Hepatocyte (in vitro differentiated cells): ENCODE measurements around the gene TMEM204. TPM values are rescaled to one million over a fixed set of nuclear protein-coding genes. Genes with fewer than 3 reads are reported as not detected.

Experiments
- DNase-seq: peaks from one replicate; pipeline ENCODE4 v3.0.0-alpha.2; 2016; ENCODE audit warnings: low spot score
- H2AFZ ChIP-seq: fragments of 200-600 bp; sonication (generic); 2 replicates; pipeline ENCODE4 v1.6.0; 2016; ENCODE audit warnings: antibody characterized with exemption, mild to moderate bottlenecking
- H3K27ac ChIP-seq: fragments of 200-600 bp; sonication (generic); 2 replicates; pipeline ENCODE4 v1.5.1; 2016; ENCODE audit warnings: mild to moderate bottlenecking
- H3K27me3 ChIP-seq: fragments of 200-600 bp; sonication (generic); 2 replicates; pipeline ENCODE4 v1.6.1; 2016
- H3K36me3 ChIP-seq: fragments of 200-600 bp; sonication (generic); replicated peaks from 2 replicates; pipeline ENCODE4 v1.5.1; 2016; ENCODE audit warnings: low read depth; ENCODE audit not compliant: insufficient read depth
- H3K4me1 ChIP-seq: fragments of 200-600 bp; sonication (generic); 2 replicates; pipeline ENCODE4 v1.5.1; 2016; ENCODE audit warnings: mild to moderate bottlenecking, moderate library complexity; ENCODE audit not compliant: insufficient read depth
- H3K4me2 ChIP-seq: fragments of 200-600 bp; sonication (generic); 2 replicates; pipeline ENCODE4 v1.6.0; 2016
- H3K4me3 ChIP-seq: fragments of 200-600 bp; sonication (generic); 2 replicates; pipeline ENCODE4 v1.5.1; 2016; ENCODE audit warnings: mild to moderate bottlenecking
- H3K79me2 ChIP-seq: fragments of 200-600 bp; sonication (generic); 2 replicates; pipeline ENCODE4 v1.6.0; 2017; ENCODE audit warnings: mild to moderate bottlenecking
- H3K9me2 ChIP-seq: fragments of 200-600 bp; sonication (generic); replicated peaks from 2 replicates; pipeline ENCODE4 v1.6.0; 2017; ENCODE audit warnings: mild to moderate bottlenecking; ENCODE audit not compliant: insufficient read depth
- H3K9me3 ChIP-seq: fragments of 200-600 bp; sonication (generic); 2 replicates; pipeline ENCODE4 v1.5.1; 2016; ENCODE audit warnings: low read depth, mild to moderate bottlenecking
- H4K20me1 ChIP-seq: fragments of 200-600 bp; sonication (generic); 2 replicates; pipeline ENCODE4 v1.6.0; 2016; ENCODE audit warnings: mild to moderate bottlenecking; ENCODE audit not compliant: insufficient read depth, poor library complexity, severe bottlenecking
- EZH2 ChIP-seq: fragments of 200-600 bp; sonication (generic); IDR thresholded peaks from 2 replicates; pipeline ENCODE4 v1.6.1; 2016; ENCODE audit warnings: antibody characterized with exemption, mild to moderate bottlenecking, borderline replicate concordance
- EZH2phosphoT487 ChIP-seq: fragments of 200-600 bp; sonication (generic); IDR thresholded peaks from one replicate; pipeline ENCODE4 v1.6.1; 2018; ENCODE audit warnings: antibody characterized with exemption, mild to moderate bottlenecking, low read depth, moderate library complexity; ENCODE audit not compliant: unreplicated experiment, severe bottlenecking
- WGBS: methylation state at CpG from one replicate; pipeline ENCODE4 v1.1.6; 2016; ENCODE audit warnings: low lambda C conversion rate; ENCODE audit errors: missing lambda C conversion rate; 5-methylcytosine and 5-hydroxymethylcytosine counted together
- polyA plus RNA-seq: library from polyadenylated mRNA; unstranded; fragments of >200 nt; fragmentation: Nextera tagmentation; extraction: Ambion mirVana; gene quantifications from 2 replicates; pipeline ENCODE4 v1.2.1, GENCODE V29; 2016
- total RNA-seq: library from RNA; depleted of rRNA; stranded (reverse); fragments of >200 nt; gene quantifications from 2 replicates; pipeline ENCODE4 v1.2.3, GENCODE V29; 2014
- TF ChIP-seq, protein P1 (sequence below): fragments of 200-600 bp; sonication (generic); IDR thresholded peaks from 2 replicates; pipeline ENCODE4 v1.5.1; 2016; ENCODE audit warnings: antibody characterized with exemption, mild to moderate bottlenecking; ENCODE audit not compliant: poor library complexity

TMEM204 gene
- total and polyA plus RNA-seq, 2 experiments from 2014 or later: 2.7 to 5.4 TPM

DNA sequence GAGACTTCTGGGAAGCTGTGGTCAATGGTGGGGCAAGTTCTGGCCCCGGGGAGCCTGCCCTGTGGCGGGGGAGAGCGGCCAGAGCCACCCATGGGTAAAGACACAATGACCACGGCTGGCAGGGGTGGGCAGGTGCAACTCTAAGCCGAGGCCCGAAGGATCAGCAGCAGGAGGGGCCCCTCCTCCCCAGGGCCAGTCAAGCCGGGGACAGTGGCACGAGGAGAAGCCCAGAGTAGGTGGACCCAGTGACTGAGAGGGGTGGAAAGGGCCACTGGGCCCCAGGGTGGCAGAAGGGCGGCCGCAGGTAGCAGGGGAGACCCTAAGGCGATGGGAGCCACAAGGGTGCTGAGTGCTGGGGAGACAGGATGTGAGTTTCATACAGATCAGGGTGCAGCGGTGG lies 17.7 kb downstream of the TMEM204 start:
- no peaks in the 10 kb centered on the region for H3K36me3 ChIP-seq
- no peak overlapping the region for H3K4me2 ChIP-seq
- H3K4me1 ChIP-seq: no peaks in the 10 kb centered on the region
- TF ChIP-seq EZH2phosphoT487: no peak
- TF ChIP-seq, protein P1, sequence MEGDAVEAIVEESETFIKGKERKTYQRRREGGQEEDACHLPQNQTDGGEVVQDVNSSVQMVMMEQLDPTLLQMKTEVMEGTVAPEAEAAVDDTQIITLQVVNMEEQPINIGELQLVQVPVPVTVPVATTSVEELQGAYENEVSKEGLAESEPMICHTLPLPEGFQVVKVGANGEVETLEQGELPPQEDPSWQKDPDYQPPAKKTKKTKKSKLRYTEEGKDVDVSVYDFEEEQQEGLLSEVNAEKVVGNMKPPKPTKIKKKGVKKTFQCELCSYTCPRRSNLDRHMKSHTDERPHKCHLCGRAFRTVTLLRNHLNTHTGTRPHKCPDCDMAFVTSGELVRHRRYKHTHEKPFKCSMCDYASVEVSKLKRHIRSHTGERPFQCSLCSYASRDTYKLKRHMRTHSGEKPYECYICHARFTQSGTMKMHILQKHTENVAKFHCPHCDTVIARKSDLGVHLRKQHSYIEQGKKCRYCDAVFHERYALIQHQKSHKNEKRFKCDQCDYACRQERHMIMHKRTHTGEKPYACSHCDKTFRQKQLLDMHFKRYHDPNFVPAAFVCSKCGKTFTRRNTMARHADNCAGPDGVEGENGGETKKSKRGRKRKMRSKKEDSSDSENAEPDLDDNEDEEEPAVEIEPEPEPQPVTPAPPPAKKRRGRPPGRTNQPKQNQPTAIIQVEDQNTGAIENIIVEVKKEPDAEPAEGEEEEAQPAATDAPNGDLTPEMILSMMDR: no peak
- TF ChIP-seq EZH2: no peak
- H3K27me3 ChIP-seq: no peaks in the 10 kb centered on the region
- no peak overlapping the region for H3K4me3 ChIP-seq
- no peaks in the 10 kb centered on the region for H3K9me3 ChIP-seq
- 96% methylated on average over 12 of the region's 12 CpGs for WGBS
- H3K9me2 ChIP-seq: no peaks in the 10 kb centered on the region
- H3K27ac ChIP-seq: no peak overlapping the region
- no peak for DNase-seq
- no peaks in the 10 kb centered on the region for H3K79me2 ChIP-seq
- H2AFZ ChIP-seq: no peak overlapping the region
- no peaks in the 10 kb centered on the region for H4K20me1 ChIP-seq

DNA sequence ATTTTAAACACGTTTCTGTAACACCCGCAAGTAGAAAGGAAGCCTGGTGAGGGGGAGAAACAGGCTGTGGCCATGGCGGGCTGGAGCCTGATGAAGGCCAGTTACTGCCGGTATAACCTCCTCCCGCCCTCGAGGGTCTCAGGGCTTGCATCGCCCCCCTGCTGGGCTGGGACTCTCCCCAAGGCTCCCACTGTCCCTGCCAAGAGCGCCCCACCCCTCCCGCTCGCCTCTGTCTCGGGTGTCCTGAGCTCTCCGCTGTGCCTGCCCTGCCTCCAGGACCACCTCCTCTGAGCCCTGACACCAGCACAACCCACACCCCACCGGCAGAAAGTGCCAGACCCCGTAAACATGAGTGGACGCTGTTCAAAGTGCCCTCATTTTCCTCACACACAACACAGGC lies 18.7 kb downstream of the TMEM204 start:
- Histone ChIP-seq H3K9me2 (no peaks in the 10 kb centered on the region), H3K36me3 (no peaks in the 10 kb centered on the region)

DNA sequence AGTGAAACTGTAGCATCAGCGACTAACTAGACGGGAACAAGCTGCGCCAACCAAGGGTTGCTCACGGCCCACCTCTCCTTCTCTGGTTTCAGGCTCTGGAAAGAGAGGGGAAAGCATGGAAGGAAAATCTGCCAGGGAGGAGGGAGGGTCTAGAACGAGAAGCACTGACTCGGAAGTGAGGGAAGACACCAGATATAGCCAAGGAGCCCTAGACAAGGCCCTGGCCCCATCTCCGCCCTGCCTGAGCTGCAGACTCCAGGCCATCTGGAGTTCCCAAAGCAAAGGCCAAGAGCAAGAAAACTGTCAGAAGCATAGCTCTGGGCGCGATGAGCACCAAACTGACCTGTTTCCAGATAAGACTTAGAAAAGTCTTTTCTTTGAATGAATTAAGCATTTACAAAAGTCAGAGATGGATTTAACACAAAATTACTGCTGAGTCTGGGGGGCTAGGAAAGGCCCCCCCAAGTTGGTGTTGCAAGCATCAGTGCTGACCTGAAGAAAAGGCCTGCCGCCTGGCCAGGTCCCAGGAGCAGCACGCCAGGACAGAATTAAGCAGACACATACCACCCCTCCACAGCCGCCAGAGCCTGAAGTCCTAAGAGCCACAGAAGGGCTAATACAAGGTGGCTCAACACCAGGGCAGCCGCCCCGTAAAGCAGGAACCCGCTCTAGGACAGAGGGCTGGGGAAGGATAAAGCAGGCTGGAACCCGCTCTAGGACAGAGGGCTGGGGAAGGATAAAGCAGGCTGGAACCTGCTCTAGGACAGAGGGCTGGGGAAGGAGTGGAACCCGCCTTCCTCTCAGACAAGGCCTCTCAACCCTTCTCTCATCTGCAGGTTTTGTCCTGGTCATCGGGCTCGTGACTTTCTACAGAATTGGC lies 20.7 kb downstream of the TMEM204 start:
- Histone ChIP-seq H3K79me2 (no peaks in the 10 kb centered on the region), H3K4me1 (no peaks in the 10 kb centered on the region), H3K27ac (no peak overlapping the region), H3K4me2 (no peak overlapping the region), H3K4me3 (no peak overlapping the region), H2AFZ (no peak overlapping the region), H3K9me3 (no peaks in the 10 kb centered on the region), H3K27me3 (no peaks in the 10 kb centered on the region), H3K36me3 (no peaks in the 10 kb centered on the region), H3K9me2 (no peaks in the 10 kb centered on the region), H4K20me1 (no peaks in the 10 kb centered on the region)
- no peak for DNase-seq
- TF ChIP-seq, protein P1: no peak
- no peak for TF ChIP-seq EZH2phosphoT487
- no peak for TF ChIP-seq EZH2
- WGBS: 94% methylated on average over 19 of the region's 19 CpGs

More for the DNA sequence above, 18.7 kb downstream of the TMEM204 start:
- Histone ChIP-seq H3K27ac (no peak overlapping the region), H3K79me2 (no peaks in the 10 kb centered on the region), H3K4me2 (no peak overlapping the region), H2AFZ (no peak overlapping the region), H4K20me1 (no peaks in the 10 kb centered on the region), H3K9me3 (no peaks in the 10 kb centered on the region), H3K4me1 (no peaks in the 10 kb centered on the region), H3K27me3 (no peaks in the 10 kb centered on the region), H3K4me3 (no peak overlapping the region)
- TF ChIP-seq, protein P1: no peak
- WGBS: 94% methylated on average over 15 of the region's 15 CpGs
- DNase-seq: no peak
